Testis (tissue), 3 donors: ENCODE results near the gene DUS2. TPM values are rescaled to one million over a fixed set of nuclear protein-coding genes. Genes with fewer than 3 reads are reported as not detected.
"Not testable (repeated sequence)": the region's sequence is repeated elsewhere in the genome, so short reads cannot be mapped to it uniquely, and the experiment has no call there.

Experiments used
- DNase-seq: peaks from one replicate; pipeline ENCODE4 v3.0.0-alpha.2; 2019
- H3K27ac ChIP-seq, 2 donors: fragments of 200-600 bp; sonication (generic); one replicate each; pipeline ENCODE4 v1.5.1; 2019
- H3K27me3 ChIP-seq: fragments of 200-600 bp; sonication (generic); one replicate; pipeline ENCODE4 v1.5.1; 2019
- H3K36me3 ChIP-seq: fragments of 200-600 bp; sonication (generic); one replicate; pipeline ENCODE4 v1.5.1; 2017; ENCODE audit warnings: low read depth; ENCODE audit errors: missing control alignments
- H3K4me1 ChIP-seq: fragments of 200-600 bp; sonication (generic); one replicate; pipeline ENCODE4 v1.5.1; 2019
- H3K4me3 ChIP-seq, 2 donors: fragments of 200-600 bp; sonication (generic); one replicate each; pipeline ENCODE4 v1.5.1; 2017 to 2019
- H3K9me3 ChIP-seq: fragments of 200-600 bp; sonication (generic); one replicate; pipeline ENCODE4 v1.5.1; 2017
- POLR2A ChIP-seq: fragments of 450-650 bp; IDR thresholded peaks from one replicate; pipeline ENCODE4 v1.6.1; 2017; ENCODE audit warnings: antibody characterized with exemption, mild to moderate bottlenecking, moderate library complexity
- WGBS, 2 donors: methylation state at CpG; one replicate each; pipeline ENCODE4 v1.1.5; 2018; 5-methylcytosine and 5-hydroxymethylcytosine counted together
- intact Hi-C: fragments of 100-400 bp; cut with DNase I; formaldehyde crosslinking; loops from one replicate; pipeline ENCODE4 v1.15.1; 2023; ENCODE audit warnings: low total_unique reads
- polyA plus RNA-seq: library from polyadenylated mRNA; stranded (reverse); fragments of 350-450 nt; fragmentation: Illumina TruSeq; extraction: RNeasy Lipid Tissue Mini Kit (QIAGEN cat#74804); gene quantifications from one replicate; pipeline ENCODE4 v1.2.3, GENCODE V29; 2014; ENCODE audit warnings: low read depth, low replicate concordance; ENCODE audit not compliant: insufficient read depth
- total RNA-seq, 2 donors: library from RNA; depleted of rRNA; stranded (reverse); fragments of >200 nt; gene quantifications; one replicate each; pipeline ENCODE4 v1.2.3, GENCODE V29; 2016
- TF ChIP-seq, protein P1 (sequence below), 3 experiments: fragments of 450-650 bp in 2 of 3; fragments of 200-600 bp in 1 of 3; sonication (generic) in 1 of 3; IDR thresholded peaks; one replicate each; pipeline ENCODE4 v1.5.1; 2016 to 2019; ENCODE audit warnings: antibody characterized with exemption in 3 of 3, mild to moderate bottlenecking in 2 of 3, moderate library complexity in 1 of 3

Gene DUS2
- total and polyA plus RNA-seq, 3 donors from 2014 or later: 24.6 to 62.5 (median 32.4) TPM

DNA sequence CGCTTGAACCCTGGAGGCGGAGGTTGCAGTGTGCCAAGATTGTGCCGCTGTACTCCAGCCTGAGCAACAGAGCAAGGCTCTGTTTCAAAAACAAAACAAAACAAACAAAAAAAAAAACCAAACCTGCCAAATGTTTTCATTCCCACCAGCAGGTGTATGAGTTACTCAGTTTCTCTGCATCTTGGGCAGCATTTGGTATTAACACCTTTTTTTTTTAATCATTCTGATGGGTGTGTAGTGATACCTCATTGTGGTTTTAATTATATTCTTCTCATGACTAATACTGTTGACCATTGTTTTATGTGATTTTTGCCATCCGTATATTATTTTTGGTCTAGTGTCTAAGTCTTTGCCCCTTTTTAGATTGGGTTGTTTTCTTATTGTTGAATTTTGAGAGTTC is 77.4 kb downstream of the DUS2 start:
- no peaks in the 10 kb centered on the region for H3K4me1 ChIP-seq
- H3K27me3 ChIP-seq: no peaks in the 10 kb centered on the region
- no peak for DNase-seq
- H3K27ac ChIP-seq: no peak overlapping the region
- 90 to 97% methylated on average over 4 of the region's 4 CpGs for WGBS, 2 donors
- H3K9me3 ChIP-seq: no peaks in the 10 kb centered on the region
- intact Hi-C loops: no loop called here
- no peak overlapping the region for H3K4me3 ChIP-seq
- H3K36me3 ChIP-seq: no peaks in the 10 kb centered on the region
- no peak for TF ChIP-seq POLR2A
- TF ChIP-seq, protein P1, sequence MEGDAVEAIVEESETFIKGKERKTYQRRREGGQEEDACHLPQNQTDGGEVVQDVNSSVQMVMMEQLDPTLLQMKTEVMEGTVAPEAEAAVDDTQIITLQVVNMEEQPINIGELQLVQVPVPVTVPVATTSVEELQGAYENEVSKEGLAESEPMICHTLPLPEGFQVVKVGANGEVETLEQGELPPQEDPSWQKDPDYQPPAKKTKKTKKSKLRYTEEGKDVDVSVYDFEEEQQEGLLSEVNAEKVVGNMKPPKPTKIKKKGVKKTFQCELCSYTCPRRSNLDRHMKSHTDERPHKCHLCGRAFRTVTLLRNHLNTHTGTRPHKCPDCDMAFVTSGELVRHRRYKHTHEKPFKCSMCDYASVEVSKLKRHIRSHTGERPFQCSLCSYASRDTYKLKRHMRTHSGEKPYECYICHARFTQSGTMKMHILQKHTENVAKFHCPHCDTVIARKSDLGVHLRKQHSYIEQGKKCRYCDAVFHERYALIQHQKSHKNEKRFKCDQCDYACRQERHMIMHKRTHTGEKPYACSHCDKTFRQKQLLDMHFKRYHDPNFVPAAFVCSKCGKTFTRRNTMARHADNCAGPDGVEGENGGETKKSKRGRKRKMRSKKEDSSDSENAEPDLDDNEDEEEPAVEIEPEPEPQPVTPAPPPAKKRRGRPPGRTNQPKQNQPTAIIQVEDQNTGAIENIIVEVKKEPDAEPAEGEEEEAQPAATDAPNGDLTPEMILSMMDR (IDR thresholded peaks at IDR 0.05): no peak

DNA sequence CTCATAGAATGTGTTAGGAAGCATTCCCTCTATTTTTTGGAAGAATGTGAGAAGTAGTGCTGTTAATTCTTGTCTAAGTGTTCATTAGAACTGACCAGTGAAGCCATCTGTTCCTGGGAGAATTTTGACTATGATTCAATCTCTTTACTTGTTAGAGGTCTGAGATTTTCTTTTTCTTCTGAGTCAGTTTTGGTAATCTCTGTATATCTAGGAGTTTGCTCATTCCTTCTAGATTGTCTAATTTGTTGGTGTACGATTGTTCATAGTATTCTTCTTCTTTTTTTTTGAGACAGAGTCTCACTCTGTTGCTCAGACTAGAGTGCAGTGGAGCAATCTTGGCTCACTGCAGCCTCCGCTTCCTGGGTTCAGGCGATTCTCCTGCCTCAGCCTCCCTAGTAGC is 82.5 kb downstream of the DUS2 start:
- 91 to 95% methylated on average over 3 of the region's 3 CpGs for WGBS, 2 donors
- intact Hi-C loops: no loop called here

DNA sequence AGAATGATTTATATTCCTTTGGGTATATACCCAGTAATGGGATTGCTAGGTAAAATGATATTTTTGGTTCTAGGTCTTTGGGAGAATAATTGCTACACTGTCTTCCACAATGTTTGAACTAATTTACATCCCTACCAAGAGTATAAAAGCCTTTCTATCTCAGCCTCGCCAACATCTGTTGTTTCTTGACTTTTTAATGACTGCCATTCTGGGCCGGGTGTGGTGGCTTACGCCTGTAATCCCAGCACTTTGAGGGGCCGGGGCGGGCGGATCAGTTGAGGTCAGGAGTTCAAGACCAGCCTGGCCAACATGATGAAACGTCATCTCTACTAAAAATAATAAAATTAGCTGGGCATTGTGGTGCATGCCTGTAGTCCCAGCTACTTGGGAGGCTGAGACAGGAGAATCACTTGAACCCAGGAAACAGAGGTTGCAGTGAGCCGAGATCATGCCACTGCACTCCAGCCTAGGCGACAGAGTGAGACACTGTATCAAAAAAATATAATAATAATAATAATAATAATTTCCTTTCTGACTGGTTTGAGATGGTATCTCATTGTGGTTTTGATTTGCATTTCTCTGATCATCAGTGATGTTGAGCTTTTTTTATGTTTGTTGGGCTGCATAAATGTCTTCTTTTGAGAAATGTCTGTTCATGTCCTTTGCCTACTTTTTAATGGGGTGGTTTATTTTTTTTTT is 84.3 kb downstream of the DUS2 start:
- H3K36me3 ChIP-seq, H3K4me1 ChIP-seq, H3K27me3 ChIP-seq, H3K4me3 ChIP-seq, H3K27ac ChIP-seq, intact Hi-C loops, DNase-seq, H3K9me3 ChIP-seq: not testable (repeated sequence)
- 92 to 93% methylated on average over 9 of the region's 9 CpGs for WGBS, 2 donors

More for the DNA sequence above, 82.5 kb downstream of the DUS2 start:
- H3K9me3 ChIP-seq: no peaks in the 10 kb centered on the region
- H3K4me1 ChIP-seq: no peaks in the 10 kb centered on the region
- TF ChIP-seq, protein P1 (IDR thresholded peaks at IDR 0.05): no peak
- no peak for TF ChIP-seq POLR2A
- H3K4me3 ChIP-seq: no peak overlapping the region
- no peaks in the 10 kb centered on the region for H3K36me3 ChIP-seq
- DNase-seq: no peak
- H3K27me3 ChIP-seq: no peaks in the 10 kb centered on the region
- no peak overlapping the region for H3K27ac ChIP-seq

DNA sequence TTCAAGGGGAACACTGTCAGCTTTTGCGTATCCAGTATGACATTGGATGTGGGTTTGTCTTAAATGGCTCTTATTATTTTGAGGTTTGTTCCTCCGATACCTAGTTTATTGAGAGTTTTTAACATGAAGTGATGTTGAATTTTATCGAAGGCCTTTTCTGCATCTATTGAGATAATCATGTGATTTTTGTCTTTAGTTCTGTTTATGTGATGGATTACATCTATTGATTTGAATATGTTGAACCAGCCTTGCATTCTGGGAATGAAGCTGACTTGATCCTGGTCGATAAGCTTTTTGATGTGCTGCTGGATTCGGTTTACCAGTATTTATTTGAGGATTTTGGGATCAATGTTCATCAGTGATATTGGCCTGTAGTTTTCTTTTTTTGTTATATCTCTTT is 86.1 kb downstream of the DUS2 start:
- H3K27ac ChIP-seq, H3K9me3 ChIP-seq, H3K36me3 ChIP-seq, DNase-seq, H3K27me3 ChIP-seq, H3K4me3 ChIP-seq, H3K4me1 ChIP-seq, intact Hi-C loops: not testable (repeated sequence)
- WGBS, 2 donors: 97 to 99% methylated on average over 5 of the region's 5 CpGs

DNA sequence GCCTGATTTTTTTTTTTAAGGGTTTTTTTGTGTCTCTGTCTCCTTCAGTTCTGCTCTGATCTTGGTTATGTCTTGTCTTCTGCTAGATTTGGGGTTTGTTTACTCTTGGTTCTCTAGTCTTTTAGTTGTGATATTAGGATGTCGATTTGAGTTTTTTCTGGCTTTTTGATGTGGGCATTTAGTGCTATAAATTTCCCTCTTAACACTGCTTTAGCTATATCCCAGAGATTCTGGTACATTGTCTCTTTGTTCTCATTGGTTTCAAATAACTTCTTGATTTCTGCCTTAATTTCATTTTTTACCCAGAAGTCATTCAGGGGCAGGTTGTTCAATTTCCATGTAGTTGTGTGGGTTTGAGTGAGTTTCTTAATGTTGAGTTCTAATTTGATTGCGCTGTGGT is 87.5 kb downstream of the DUS2 start:
- intact Hi-C loops: not testable (repeated sequence)

DNA sequence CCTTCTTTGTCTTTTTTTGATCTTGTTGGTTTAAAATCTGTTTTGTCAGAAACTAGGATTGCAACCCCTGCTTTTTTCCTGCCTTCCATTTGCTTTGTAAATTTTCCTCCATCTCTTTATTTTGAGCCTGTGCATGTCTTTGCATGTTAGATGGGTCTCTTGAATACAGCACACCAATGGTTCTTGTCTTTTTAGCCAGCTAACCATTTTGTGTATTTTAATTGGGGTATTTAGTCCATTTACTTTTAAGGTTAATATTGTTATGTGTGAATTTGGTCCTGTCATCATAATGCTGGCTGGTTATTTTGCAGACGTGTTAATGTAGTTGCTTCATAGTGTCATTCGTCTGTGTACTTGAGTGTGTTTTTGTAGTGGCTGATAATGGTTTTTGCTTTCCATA is 88.3 kb downstream of the DUS2 start:
- Histone ChIP-seq H3K9me3 (no peaks in the 10 kb centered on the region), H3K36me3 (no peaks in the 10 kb centered on the region), H3K27ac (no peak overlapping the region), H3K4me1 (peaks cover 2% of the 10 kb centered on the region), H3K27me3 (no peaks in the 10 kb centered on the region), H3K4me3 (no peak overlapping the region)
- DNase-seq: no peak
- 71 to 82% methylated on average over 2 of the region's 2 CpGs for WGBS, 2 donors
- no peak for TF ChIP-seq POLR2A
- intact Hi-C loops: no loop called here

More for the DNA sequence above, 87.5 kb downstream of the DUS2 start:
- H3K36me3 ChIP-seq, H3K9me3 ChIP-seq, H3K4me1 ChIP-seq, DNase-seq, H3K27me3 ChIP-seq, H3K27ac ChIP-seq, H3K4me3 ChIP-seq: not testable (repeated sequence)
- WGBS, 2 donors: 96 to 98% methylated on average over 2 of the region's 2 CpGs
